SK-N-SH (cell line): ENCODE results near the gene YWHAE. TPM values are rescaled to one million over a fixed set of nuclear protein-coding genes. Genes with fewer than 3 reads are reported as not detected.

Experiments
- CTCF ChIA-PET: fragments of 300-600, 350-600 bp; formaldehyde crosslinking; extraction: SDS; loops from one replicate; lab custom pipeline; 2021; lab: Yijun Ruan, JAX
- POLR2A ChIA-PET: fragments of 350-600 bp; sonication (Branson Sonifier 250); formaldehyde crosslinking; extraction: SDS; loops from one replicate; lab custom pipeline; 2020; ENCODE audit warnings: antibody characterized with exemption, inconsistent platforms; lab: Yijun Ruan, JAX
- DNase-seq: peaks from one replicate; pipeline ENCODE4 v3.0.0; 2012
- H2AFZ ChIP-seq: fragments of 200-600 bp; sonication (generic); 2 replicates; pipeline ENCODE4 v1.8.1; 2016; ENCODE audit warnings: antibody characterized with exemption, mild to moderate bottlenecking, low read depth
- H3F3A ChIP-seq: fragments of 200-600 bp; sonication (generic); replicated peaks from 2 replicates; pipeline ENCODE3; 2016; ENCODE audit warnings: antibody characterized with exemption, mild to moderate bottlenecking; ENCODE audit not compliant: insufficient read depth
- H3K27ac ChIP-seq, 2 experiments: fragments of 200-500 bp in 1 of 2; fragments of 200-600 bp in 1 of 2; sonication (Bioruptor generic) in 1 of 2; sonication (generic), shearing (Covaris generic) in 1 of 2; 2 replicates each; pipeline versions ENCODE4 v1.5.1 to v1.6.1; 2014 to 2016; ENCODE audit warnings: low read depth in 2 of 2, inconsistent platforms in 1 of 2, low read length in 1 of 2, mild to moderate bottlenecking in 1 of 2, mixed read lengths in 1 of 2
- H3K27me3 ChIP-seq: fragments of 200-600 bp; sonication (generic), shearing (Covaris generic); 2 replicates; pipeline ENCODE4 v1.6.1; 2016; ENCODE audit warnings: mixed run types; ENCODE audit not compliant: insufficient read depth
- H3K36me3 ChIP-seq, 2 experiments: fragments of 200-500 bp in 1 of 2; fragments of 200-600 bp in 1 of 2; sonication (Bioruptor generic) in 1 of 2; sonication (generic) in 1 of 2; replicated peaks in 1 of 2; 2 replicates each; pipeline versions ENCODE3 to v1.5.1; 2014 to 2016; ENCODE audit warnings: low read length in 1 of 2, mild to moderate bottlenecking in 1 of 2; ENCODE audit not compliant: insufficient read depth in 2 of 2, control insufficient read depth in 1 of 2
- H3K4me1 ChIP-seq, 2 experiments: fragments of 200-500 bp in 1 of 2; fragments of 200-600 bp in 1 of 2; sonication (Bioruptor generic) in 1 of 2; sonication (generic), shearing (Covaris generic) in 1 of 2; 2 replicates each; pipeline versions ENCODE4 v1.5.1 to v1.6.1; 2014 to 2016; ENCODE audit warnings: low read depth in 1 of 2, low read length in 1 of 2, mixed run types in 1 of 2; ENCODE audit not compliant: insufficient read depth in 2 of 2, control insufficient read depth in 1 of 2
- H3K4me2 ChIP-seq: fragments of 200-600 bp; sonication (generic), shearing (Covaris generic); 2 replicates; pipeline ENCODE4 v1.6.1; 2017; ENCODE audit warnings: mixed run types
- H3K4me3 ChIP-seq, 2 experiments: fragments of 200-500 bp in 1 of 2; fragments of 200-600 bp in 1 of 2; sonication (Bioruptor generic) in 1 of 2; sonication (generic), shearing (Covaris generic) in 1 of 2; 2 replicates each; pipeline versions ENCODE4 v1.5.1 to v1.8.1; 2014 to 2016; ENCODE audit warnings: low read depth in 2 of 2, inconsistent platforms in 1 of 2, low read length in 1 of 2, mild to moderate bottlenecking in 1 of 2, mixed read lengths in 1 of 2, moderate library complexity in 1 of 2
- H3K79me2 ChIP-seq: fragments of 200-600 bp; sonication (generic); 2 replicates; pipeline ENCODE4 v1.8.1; 2017; ENCODE audit warnings: mild to moderate bottlenecking; ENCODE audit not compliant: insufficient read depth
- H3K9ac ChIP-seq: fragments of 200-600 bp; sonication (generic); 2 replicates; pipeline ENCODE4 v1.6.1; 2017; ENCODE audit warnings: mixed run types
- H3K9me2 ChIP-seq: fragments of 200-600 bp; sonication (generic); 2 replicates; pipeline ENCODE4 v1.6.1; 2017; ENCODE audit warnings: mixed run types
- H3K9me3 ChIP-seq: fragments of 200-600 bp; sonication (generic); 2 replicates; pipeline ENCODE4 v1.6.1; 2017; ENCODE audit warnings: mixed run types, mild to moderate bottlenecking, moderate library complexity
- H4K20me1 ChIP-seq: fragments of 200-600 bp; sonication (generic); 2 replicates; pipeline ENCODE4 v1.6.1; 2017; ENCODE audit warnings: mild to moderate bottlenecking, mixed run types; ENCODE audit not compliant: insufficient read depth
- CHD2 ChIP-seq: fragments of 150-350 bp; IDR thresholded peaks from 2 replicates; pipeline ENCODE4 v1.6.1; 2018; ENCODE audit warnings: low read length; ENCODE audit not compliant: partially characterized antibody
- EZH2phosphoT487 ChIP-seq: fragments of 200-600 bp; sonication (generic); IDR thresholded peaks from 2 replicates; pipeline ENCODE4 v1.6.1; 2017; ENCODE audit warnings: low read depth, mixed run types, mild to moderate bottlenecking, antibody characterized with exemption, moderate library complexity, borderline replicate concordance
- FOSL2 ChIP-seq: IDR thresholded peaks from 2 replicates; pipeline ENCODE4 v1.4.0; 2012; ENCODE audit warnings: low read depth, mild to moderate bottlenecking, moderate library complexity, borderline replicate concordance
- FOXJ3 ChIP-seq: sonication (generic); formaldehyde crosslinking; IDR thresholded peaks from 2 replicates; pipeline ENCODE4 v1.5.1; 2020; ENCODE audit warnings: mild to moderate bottlenecking, missing genetic modification reagents
- GATA2 ChIP-seq: sonication (generic); formaldehyde crosslinking; IDR thresholded peaks from 2 replicates; pipeline ENCODE4 v1.5.0; 2020; ENCODE audit warnings: mild to moderate bottlenecking, missing genetic modification reagents
- MXI1 ChIP-seq: IDR thresholded peaks from 2 replicates; pipeline ENCODE4 v1.6.1; 2012; ENCODE audit warnings: mild to moderate bottlenecking, low read depth, low read length, improper control_type of control experiment
- NFIC ChIP-seq: IDR thresholded peaks from 2 replicates; pipeline ENCODE4 v1.4.0; 2012; ENCODE audit warnings: borderline replicate concordance
- NRF1 ChIP-seq: IDR thresholded peaks from 2 replicates; pipeline ENCODE4 v1.6.1; 2012; ENCODE audit warnings: low read depth, mild to moderate bottlenecking, low read length
- SIN3A ChIP-seq: IDR thresholded peaks from 2 replicates; pipeline ENCODE4 v1.6.1; 2012; ENCODE audit warnings: low read depth, mild to moderate bottlenecking, low read length, moderate library complexity, borderline replicate concordance
- TEAD4 ChIP-seq: IDR thresholded peaks from 2 replicates; pipeline ENCODE4 v1.4.0; 2012; ENCODE audit warnings: mild to moderate bottlenecking, borderline replicate concordance; ENCODE audit not compliant: insufficient read depth
- YY1 ChIP-seq: IDR thresholded peaks from 2 replicates; pipeline ENCODE4 v1.4.0; 2012; ENCODE audit warnings: low read depth, mild to moderate bottlenecking
- ZBTB33 ChIP-seq: IDR thresholded peaks from 2 replicates; pipeline ENCODE4 v1.4.0; 2012; ENCODE audit warnings: low read depth, borderline replicate concordance
- WGBS: methylation state at CpG from one replicate; pipeline ENCODE4 v1.1.6; 2017; ENCODE audit warnings: low lambda C conversion rate; 5-methylcytosine and 5-hydroxymethylcytosine counted together
- polyA plus RNA-seq, 3 experiments: library from polyadenylated mRNA; depleted of rRNA; stranded (reverse); fragments of >200 nt; gene quantifications; 2 replicates each; pipeline ENCODE4 v1.2.3, GENCODE V29; 2012
- TF ChIP-seq, protein P1 (sequence below): IDR thresholded peaks from 2 replicates; pipeline ENCODE4 v1.4.0; 2012; ENCODE audit warnings: low read depth
- TF ChIP-seq, protein P2 (sequence below): fragments of 150-350 bp; IDR thresholded peaks from 2 replicates; pipeline ENCODE4 v1.6.1; 2017; ENCODE audit warnings: antibody characterized with exemption, low read length, low read depth, borderline replicate concordance
- TF ChIP-seq, protein P3 (sequence below): IDR thresholded peaks from 2 replicates; pipeline ENCODE4; 2012

YWHAE gene
- polyA plus RNA-seq, 1 of the 3 experiments (the other 2 are of a cell fraction) = 1,023 TPM

- no peak overlapping the region for H3K9ac ChIP-seq
- no peak for DNase-seq
- WGBS = 96% methylated on average over 5 of the region's 5 CpGs
- H3K4me3 ChIP-seq = no peak overlapping the region
- no peaks in the 10 kb centered on the region for H3K9me2 ChIP-seq
- H3K36me3 ChIP-seq = peaks cover 7 to 18% of the 10 kb centered on the region in 2 experiments
- TF ChIP-seq SIN3A (no peak), YY1 (no peak), CHD2 (no peak), GATA2 (CRISPR knock-in tag) (no peak)
- H3K9me3 ChIP-seq = no peaks in the 10 kb centered on the region
- H2AFZ ChIP-seq = no peak overlapping the region
- ChIA-PET POLR2A (no interaction called here), CTCF (interaction anchor here (1.6 kb wide), 1 partner anchor 51 kb away, joined by 3 read pairs; no protein-coding TSS in a partner anchor)
- H3F3A ChIP-seq = peaks cover 15% of the 10 kb centered on the region
- no peak overlapping the region for H3K27ac ChIP-seq
- H3K4me2 ChIP-seq = no peak overlapping the region
- no peaks in the 10 kb centered on the region for H3K27me3 ChIP-seq
- peaks cover 6% of the 10 kb centered on the region for H4K20me1 ChIP-seq
- H3K79me2 ChIP-seq = peaks cover 29% of the 10 kb centered on the region
- H3K4me1 ChIP-seq = no peaks in the 10 kb centered on the region
Observed at GRCh38 chr17:1416414-1416813, 16.4 kb upstream of the YWHAE start.

DNA sequence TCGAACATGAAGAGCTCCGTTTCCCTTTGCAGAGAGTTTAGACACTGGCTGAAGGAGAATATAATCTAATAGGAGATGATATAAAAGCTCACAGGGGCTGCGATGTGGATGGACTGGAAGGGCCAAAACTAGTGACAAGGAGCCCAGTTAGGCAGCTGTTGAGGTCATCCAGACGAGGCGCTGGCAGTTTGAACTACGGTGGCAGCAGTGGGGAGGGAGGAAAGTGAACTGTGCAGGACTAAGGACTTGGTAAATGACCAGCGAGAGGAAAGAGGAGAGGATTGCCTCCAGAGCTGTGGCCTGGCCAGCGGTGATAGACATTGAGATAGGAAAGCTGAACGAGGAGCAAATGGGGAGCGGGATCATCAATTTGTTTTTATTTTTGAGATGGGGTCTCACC is 14.6 kb upstream of the YWHAE start:
- Histone ChIP-seq H3K4me1 (no peaks in the 10 kb centered on the region), H3K9me2 (no peaks in the 10 kb centered on the region), H3K36me3 (peaks cover 0 to 1% of the 10 kb centered on the region in 2 experiments), H3K9ac (no peak overlapping the region), H2AFZ (no peak overlapping the region), H4K20me1 (no peaks in the 10 kb centered on the region), H3K9me3 (no peaks in the 10 kb centered on the region), H3K4me3 (no peak overlapping the region), H3K27ac (no peak overlapping the region), H3F3A (peaks cover 10% of the 10 kb centered on the region), H3K27me3 (no peaks in the 10 kb centered on the region), H3K79me2 (peaks cover 11% of the 10 kb centered on the region; the same call in 1 of the 2 replicates), H3K4me2 (no peak overlapping the region)
- WGBS = 91% methylated on average over 10 of the region's 10 CpGs
- POLR2A ChIA-PET = no interaction called here
- CTCF ChIA-PET = no interaction called here
- no peak for DNase-seq
- TF ChIP-seq, protein P1, sequence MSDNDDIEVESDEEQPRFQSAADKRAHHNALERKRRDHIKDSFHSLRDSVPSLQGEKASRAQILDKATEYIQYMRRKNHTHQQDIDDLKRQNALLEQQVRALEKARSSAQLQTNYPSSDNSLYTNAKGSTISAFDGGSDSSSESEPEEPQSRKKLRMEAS = no peak
- no peak for TF ChIP-seq NRF1
- no peak for TF ChIP-seq YY1
- TF ChIP-seq TEAD4 = no peak
- TF ChIP-seq, protein P2, sequence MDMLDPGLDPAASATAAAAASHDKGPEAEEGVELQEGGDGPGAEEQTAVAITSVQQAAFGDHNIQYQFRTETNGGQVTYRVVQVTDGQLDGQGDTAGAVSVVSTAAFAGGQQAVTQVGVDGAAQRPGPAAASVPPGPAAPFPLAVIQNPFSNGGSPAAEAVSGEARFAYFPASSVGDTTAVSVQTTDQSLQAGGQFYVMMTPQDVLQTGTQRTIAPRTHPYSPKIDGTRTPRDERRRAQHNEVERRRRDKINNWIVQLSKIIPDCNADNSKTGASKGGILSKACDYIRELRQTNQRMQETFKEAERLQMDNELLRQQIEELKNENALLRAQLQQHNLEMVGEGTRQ = no peak
- no peak for TF ChIP-seq FOSL2
- no peak for TF ChIP-seq ZBTB33
- no peak for TF ChIP-seq FOXJ3 (CRISPR knock-in tag)
- TF ChIP-seq NFIC = no peak
- TF ChIP-seq CHD2 = no peak
- no peak for TF ChIP-seq MXI1
- TF ChIP-seq, protein P3, sequence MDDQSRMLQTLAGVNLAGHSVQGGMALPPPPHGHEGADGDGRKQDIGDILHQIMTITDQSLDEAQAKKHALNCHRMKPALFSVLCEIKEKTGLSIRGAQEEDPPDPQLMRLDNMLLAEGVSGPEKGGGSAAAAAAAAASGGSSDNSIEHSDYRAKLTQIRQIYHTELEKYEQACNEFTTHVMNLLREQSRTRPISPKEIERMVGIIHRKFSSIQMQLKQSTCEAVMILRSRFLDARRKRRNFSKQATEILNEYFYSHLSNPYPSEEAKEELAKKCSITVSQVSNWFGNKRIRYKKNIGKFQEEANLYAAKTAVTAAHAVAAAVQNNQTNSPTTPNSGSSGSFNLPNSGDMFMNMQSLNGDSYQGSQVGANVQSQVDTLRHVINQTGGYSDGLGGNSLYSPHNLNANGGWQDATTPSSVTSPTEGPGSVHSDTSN = no peak
- no peak for TF ChIP-seq EZH2phosphoT487
